NCI-H2227 (cell line): ENCODE measurements around the gene SMAD9.
"Not testable (repeated sequence)": the region's sequence is repeated elsewhere in the genome, so short reads cannot be mapped to it uniquely, and the experiment has no call there.

Experiments used
- DNase-seq: peaks from one replicate; lab custom pipeline; 2025; ENCODE audit not compliant: unreplicated experiment; lab: John Stamatoyannopoulos, UW

The SMAD9 gene

DNA sequence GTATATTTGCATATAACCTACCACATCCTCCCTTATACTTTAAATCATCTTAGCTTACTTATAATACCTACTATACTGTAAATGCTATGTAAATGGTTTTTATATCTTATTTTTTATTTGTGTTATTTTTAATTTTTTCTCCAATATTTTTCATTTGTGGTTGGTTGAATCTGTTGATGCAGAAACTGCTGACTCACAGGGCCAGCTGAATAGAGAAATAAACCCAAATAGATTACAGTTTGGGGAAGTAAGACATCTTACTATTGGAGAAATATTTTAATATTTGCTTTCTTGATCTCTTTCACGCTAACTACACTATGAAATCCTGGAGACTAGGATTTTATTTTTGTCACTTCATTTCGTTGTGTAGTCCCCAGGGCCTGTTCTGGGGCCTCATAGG lies 7.1 kb downstream of the SMAD9 start:
- DNase-seq: no peak

DNA sequence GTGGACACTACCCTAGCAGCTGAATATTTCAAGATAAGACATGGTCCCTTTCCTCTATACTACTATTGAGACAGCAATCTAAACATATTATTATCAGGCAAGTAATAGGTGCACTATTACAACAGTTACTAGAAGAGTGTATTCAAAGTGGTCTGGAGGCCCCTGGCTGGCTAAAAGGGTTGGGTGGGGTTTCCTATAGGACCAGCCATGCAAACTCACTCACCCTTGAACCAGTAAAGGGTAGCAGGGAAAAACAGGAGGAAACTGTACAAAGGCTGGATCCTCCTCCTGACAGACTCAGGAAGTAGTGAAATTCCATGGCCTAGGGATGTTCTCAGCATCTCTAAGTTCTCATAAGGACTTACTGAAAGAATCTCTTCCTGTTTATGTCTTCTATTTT lies 7.7 kb downstream of the SMAD9 start:
- peak; percentile 7 for DNase-seq

DNA sequence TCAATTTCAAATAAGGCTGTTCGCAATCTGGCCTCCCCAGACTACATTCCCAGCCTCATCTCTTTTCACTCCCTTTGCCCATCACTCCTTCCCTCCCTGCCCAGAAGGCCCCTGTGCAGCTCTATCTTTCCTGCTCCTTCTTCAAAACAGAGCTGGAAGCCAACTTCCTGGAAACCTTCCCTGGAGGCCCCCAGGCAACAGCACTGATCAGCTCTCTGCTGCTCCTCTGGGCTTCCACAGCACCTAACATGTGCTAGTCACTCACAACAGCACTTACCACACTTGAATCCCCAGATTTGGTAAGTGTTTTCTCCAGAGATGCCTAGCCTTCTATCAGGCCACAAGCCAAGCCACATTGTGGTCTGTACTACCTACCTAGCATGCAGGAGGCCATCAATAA lies 9.5 kb downstream of the SMAD9 start:
- no peak for DNase-seq

DNA sequence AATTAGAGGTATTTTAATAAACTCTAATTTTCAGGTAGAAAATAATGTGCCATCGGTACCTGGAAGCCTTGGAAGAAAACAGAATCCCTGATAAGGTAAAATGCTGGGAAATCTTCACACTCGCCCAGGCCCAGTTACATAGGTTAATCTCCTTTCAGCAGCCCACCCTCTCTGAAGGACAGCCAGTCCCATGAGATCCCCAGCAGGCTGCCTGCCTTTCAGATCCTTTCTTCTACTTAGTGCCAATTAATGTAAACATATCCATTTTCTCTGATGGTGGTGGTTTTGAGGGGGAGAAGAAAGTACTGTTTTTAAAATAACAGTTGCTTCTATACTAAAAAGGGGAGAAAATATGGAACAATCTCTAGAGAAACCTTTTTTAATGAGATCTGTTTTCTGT lies 12.2 kb downstream of the SMAD9 start:
- peak; percentile 23 for DNase-seq

DNA sequence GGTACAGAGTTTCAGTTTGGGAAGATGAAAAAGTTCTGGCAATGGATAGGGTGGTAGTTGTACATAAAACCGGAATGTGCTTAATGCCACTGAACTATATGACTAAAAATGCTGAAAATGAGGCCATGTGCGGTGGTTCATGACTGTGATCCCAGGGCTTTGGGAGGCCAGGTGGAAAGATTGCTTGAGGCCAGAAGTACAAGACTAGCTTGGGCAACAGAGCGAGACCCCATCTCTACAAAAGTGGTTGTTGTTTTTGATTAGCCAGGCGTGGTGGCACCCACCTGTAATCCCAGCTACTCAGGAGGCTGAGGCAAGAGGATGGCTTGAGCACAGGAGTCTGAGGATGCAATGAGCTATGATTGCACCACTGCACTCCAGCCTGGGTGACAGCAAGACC lies 12.8 kb downstream of the SMAD9 start:
- DNase-seq: no peak

DNA sequence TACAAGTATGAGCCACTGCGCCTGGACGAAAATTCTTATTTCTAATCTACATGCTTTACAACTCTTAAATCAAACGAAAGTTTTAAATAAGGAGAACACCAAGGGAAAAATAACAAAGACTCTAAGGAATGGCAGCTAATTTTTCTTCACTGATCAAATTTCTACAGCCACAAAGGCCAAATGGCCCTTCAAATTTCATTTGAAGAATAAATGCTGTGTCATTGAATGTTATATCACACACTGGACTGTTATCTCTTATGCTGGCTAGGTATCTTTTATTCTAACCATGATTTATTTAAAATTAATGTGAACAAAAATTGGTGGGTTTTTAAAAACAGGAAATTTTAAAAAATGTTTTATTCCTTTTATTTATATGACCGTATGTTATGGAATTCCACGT lies 14.1 kb downstream of the SMAD9 start:
- no peak for DNase-seq

DNA sequence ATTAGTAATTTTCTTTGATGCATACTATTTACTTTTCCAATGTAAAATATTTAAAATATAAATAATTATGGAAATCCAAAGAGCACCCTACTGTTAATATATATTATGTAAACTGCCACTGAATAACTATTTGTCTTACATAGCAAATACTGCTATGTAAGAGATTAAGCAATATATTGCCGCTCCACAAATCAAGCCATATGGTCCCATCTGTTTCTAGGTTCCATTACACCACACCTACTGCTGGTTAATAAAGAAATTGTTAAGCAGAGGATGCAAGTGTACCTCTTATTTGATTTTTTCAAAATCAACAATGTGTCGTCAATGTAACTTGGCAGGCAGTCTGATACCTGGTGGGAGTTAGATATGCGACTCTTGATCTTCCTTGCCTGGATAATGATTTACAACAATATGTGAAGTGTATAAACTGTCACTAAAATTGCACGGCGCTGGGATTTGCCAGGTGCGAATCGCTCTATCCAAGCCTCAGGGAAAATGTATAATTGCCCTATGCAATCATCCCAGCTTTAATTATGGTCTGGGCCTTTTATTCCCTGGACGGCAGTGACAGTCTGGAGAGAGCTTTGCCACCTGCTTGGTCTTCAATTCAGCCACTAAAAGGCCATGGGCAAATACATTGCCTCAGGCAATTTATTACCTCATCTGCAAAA lies 16.0 kb downstream of the SMAD9 start:
- DNase-seq: peak; percentile 92

DNA sequence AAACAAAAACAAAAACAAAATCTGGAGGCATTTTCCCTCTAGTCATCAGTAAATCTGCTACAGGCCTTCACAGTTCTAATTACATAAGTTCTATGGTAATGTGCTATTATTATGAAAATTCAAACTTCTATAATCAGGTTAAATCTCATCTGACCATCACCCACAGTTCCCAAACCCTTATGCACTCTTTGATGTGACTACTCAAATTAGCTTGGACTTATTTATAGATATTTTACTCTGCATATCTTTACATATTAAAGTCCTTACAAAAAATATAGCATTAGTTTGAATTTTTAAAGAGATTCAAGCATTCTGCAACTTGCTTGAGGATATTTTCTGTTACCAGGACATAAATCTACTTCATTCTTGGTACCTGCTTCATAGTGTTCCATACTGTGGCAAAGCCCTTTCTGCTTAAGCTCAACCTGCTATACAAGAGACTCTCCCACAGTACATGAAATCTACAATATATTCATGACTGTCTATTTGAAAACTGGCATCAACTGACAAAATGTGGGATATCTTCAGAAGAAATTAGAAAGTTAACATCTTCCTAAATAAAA lies 22.9 kb downstream of the SMAD9 start:
- DNase-seq: no peak

DNA sequence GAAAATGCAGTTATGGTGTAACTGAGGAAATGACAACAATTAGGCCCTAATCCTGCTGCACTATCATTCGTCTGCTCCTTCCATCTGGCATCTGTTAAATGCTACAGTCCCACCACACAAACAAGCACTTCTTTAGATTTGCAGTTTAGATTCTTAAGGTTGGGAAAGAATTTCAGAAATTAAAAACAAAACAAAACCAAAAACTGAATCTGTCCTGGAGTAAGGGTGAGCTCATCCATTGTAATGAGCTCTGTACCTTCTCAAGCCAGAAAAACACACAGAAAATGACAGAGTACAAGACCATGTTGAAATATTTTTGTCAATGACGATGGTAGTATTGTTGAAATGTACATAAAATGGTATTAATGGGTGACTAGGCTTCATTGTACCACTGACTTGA lies 28.3 kb downstream of the SMAD9 start:
- DNase-seq: no peak

DNA sequence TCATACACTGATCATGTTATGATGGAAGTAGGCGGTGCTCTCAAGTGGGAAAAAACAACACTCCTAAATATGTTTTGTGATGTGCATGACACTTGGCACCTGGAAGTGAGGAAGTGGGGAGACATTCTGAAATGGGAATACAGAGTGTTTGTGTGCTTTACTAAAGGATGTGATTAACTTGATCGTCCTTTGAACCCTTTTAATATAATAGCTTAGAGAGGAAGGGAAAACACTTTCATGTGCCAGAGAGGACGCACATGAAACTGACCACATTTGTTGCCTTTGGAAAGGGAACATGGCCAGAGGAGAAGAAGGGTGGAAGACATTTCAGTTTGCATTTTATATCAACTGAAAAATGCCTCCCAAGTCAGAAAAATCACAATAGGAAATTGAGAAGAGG lies 31.4 kb downstream of the SMAD9 start:
- no peak for DNase-seq

DNA sequence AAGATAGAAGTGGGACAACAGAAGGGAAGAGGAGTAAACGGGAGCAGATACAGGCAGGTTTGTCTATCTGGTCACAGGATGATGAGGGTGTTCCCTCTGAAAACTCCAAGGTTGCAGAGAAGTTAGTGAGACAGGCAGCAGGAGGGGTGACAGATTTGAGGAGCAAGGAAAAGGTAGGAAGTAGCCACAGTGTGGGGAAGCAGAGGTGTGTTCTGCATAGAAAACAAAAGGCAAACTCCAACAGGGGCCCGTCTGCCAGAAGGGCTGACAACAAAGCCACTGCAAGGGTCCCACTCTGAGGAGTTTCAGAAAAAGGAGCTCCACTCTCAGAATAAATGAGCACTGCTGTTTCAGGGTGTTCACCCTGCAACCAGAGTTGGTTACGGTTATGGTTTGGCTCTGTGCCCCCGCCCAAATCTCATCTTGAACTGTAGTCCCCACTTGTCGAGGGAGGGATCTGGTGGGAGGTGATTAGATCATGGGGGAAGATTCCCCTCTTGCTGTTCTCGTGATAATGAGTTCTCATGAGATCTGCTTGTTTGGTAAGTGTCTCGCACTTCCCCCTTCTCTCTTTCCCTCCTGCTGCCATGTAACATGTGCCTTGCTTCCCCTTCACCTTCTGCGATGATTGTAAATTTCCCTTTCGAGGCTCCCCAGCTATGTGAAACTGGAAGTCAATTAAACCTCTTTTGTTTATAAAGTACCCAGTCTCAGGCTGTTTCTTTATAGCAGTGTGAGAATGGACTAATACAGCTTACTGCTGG lies 32.1 kb downstream of the SMAD9 start:
- no peak for DNase-seq

DNA sequence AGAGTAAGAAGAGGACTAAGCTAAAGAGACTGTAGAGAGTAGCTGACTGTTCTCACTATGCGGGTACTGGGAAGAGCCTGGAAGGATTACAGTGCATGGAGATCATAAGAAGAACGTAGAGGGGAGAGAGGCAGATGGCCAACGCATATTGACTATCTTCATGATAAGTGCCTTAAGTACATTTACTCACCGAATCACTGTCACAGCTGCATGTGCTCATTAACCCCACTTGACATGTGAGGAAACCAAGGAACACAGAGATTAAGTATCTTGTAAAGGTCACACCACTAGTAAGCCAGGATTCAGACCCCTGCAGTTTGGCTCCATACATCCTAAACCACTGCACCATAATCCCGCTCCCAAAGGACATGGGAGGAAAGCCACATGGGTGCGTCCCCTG lies 34.1 kb downstream of the SMAD9 start:
- peak; percentile 29 for DNase-seq

DNA sequence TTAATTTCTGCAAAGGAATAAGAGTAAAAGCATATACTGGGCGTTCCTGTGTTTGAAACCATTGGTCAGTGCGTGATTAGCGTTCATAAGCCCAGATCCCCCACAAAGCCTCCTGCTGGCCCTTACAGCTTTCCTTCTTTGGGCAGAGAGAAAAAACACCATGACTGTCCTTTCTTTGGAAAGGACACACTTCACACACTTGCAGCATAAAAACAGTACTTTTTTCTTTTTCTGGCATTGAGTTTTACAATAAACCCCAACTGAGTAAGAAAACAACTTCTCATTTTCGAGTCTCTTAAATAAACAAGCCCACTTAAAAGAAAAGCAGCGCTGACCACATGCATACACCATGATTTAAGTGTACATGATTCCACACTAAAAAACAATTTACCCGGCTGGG lies 35.8 kb downstream of the SMAD9 start:
- DNase-seq: no peak

DNA sequence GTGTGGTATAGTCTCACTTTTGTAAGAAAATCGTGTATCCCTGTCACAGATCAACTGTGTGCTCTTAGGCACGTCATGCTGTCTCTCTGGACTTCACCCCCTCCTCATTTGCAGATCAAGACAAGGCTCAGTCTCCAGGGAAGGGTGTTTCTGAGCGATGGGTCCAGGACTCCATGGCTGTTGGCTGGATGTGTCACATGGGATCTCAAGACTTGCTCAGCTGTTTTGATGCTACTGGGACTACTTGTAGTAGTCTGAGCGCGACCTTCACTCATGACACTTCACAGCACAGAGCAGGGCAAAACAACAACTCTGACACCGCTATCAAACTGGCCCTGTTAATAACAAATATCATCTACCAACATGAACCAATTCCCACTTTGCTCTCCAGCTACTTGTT lies 36.2 kb downstream of the SMAD9 start:
- DNase-seq: no peak

DNA sequence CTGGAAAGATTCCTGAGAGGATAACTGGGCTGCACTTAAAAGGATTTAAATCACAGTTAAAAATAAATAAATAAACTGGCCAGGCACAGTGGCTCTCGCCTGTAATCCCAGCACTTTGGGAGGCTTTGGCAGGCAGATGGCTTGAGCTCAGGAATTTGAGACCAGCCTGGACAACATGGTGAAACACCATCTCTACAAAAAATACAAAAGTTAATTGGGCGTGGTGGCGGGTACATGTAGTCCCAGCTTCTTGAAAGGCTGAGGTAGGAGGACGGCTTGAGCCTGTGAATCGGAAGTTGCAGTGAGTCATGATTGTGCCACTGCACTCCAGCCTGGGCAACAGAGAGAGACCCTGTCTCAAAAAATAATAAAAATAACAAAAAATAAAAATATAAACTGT lies 36.6 kb downstream of the SMAD9 start:
- DNase-seq: not testable (repeated sequence)

DNA sequence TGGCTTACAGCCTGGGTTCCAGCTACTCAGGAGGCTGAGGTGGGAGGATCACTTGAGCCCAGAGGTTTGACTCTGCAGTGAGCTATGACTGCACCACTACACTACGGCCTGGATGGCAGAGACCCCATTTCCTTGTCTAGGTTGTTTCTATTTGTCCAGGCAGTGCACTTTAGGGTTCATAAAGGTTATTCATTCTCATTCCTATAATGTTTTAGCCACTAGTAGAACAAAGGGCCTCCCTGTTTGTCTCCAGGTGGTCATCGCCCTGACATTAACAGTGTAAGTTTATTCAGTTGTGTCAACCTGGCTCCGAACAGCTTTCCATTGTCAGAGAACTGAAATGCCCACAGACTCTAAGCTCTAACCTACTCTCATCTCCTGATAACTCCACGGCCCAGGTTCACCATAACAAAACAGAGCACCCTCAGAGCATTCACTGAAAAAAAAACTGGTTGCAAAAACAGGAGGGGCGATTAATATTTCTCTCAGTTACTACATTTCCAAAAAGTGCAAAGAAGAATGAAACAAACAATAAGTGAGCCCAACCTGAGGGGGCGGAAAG lies 37.1 kb downstream of the SMAD9 start:
- no peak for DNase-seq

DNA sequence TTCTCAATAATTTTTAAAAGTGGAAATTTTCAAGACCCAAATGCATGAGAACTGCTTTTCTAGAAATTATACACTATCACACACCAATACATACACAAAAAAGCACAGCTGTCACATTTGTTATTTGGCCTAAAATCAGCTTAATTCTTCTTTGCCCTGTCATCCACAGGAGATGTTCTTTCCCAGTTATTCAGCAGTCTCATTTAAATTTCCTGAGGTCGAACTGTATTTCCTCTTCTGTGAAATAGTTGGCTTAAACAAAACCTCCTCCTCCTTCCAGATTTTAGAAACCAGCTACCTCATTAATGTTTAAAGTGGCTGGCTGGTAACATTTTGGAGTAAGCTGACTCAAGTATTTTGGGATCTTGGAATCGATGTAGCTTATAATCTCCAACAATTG lies 39.1 kb downstream of the SMAD9 start:
- no peak for DNase-seq

DNA sequence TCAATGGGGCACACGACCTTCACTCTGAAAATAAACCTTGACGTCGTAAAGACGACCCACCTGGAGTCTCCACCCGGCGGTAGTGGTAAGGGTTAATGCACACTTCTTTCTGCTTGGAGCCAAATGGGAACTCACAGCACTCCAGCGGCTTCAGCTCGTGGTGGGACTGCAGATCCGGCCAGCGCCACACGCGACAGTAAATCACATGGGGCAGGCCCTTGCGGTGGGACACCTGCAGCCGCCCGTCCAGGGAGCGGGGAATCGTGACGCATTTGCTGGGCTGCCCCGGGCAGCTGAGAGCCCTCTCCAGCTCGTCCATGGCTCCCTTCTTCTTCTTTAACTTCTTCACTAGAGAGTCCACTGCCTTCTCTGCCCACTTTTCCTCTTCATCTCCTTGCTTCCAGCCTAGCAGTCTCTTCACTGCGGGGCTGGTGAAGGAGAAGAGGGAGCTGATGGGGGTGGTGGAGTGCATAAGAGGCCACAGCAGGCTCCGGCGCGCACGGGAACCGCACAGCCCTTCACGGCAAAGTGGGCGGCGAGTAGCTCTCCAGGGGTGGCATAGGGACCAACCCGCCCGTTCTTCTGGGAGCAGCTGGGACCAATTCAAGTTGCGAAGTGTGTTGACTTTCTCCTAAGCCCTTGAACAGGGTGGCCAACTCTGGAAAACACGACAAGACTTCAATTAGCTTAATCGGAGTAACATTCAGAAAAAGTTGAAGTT lies 40.7 kb downstream of the SMAD9 start:
- DNase-seq: no peak

DNA sequence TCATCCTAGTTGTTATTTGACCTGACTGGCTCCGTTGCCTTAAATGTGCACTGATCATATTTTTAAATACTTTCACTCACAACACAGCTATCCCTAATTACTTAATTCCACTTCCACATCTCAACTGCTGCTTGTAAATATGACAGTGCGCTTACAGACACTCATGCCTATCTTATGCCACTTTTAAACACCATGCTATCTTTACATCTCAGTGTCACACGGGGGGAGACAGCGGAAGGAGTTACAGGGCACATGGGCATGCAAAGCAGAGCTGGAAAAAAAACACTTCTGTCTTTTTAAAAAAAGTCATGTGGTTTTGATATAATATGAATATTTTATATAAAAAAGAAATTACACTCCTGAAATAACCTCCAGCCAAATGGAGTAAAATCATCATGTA lies 44.1 kb downstream of the SMAD9 start:
- DNase-seq: no peak

DNA sequence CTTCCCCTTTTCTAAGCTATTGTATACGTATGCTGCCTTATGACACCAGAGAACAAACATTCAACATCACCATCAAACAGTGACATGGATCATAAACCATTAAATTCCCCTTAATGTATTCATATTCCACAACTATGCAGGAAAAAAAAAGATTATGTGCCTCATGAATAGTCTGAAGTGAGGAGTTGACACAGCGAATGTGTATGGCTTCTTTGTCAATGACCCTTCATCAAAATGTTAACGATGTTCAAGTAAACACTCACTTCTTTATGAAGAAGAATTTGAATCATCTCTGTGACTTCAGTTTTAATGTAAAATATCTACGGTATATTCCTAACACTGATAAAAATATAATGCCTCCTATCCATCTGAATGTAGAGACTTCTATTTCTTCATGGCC lies 44.6 kb downstream of the SMAD9 start:
- DNase-seq: no peak

DNA sequence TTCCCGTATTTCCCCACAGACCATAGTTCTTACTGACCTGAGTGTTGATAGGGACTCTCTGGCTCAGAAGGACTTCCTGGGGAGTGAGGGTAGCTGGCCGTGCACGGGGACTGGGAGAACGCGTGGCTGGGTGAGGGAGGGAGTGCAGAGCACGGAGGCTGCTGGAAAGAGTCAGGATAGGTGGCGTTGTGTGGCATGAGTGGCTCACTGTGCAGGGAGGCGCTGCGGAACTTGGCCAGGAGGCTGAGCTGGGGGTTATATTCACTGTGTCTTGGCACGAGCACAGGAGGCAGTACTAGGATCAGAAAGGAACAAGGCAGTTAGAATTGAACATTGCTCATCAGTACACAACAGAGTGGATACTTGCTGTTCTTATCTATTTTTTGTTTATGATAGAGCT lies 47.4 kb downstream of the SMAD9 start:
- peak; percentile 79 for DNase-seq
